Astrocyte (in vitro differentiated cells and primary cell): ENCODE measurements around the gene STIM1. TPM values are rescaled to one million over a fixed set of nuclear protein-coding genes. Genes with fewer than 3 reads are reported as not detected.

ENCODE experiments used
- DNase-seq: peaks from one replicate; pipeline ENCODE4 v3.0.0-alpha.2; 2010; ENCODE audit warnings: low read depth
- FAIRE-seq: peaks from 2 replicates; lab custom pipeline; 2011; peaks lifted over from hg19 to GRCh38; lab: Jason Lieb, UNC
- H2AFZ ChIP-seq: 2 replicates; pipeline ENCODE4 v1.6.0; 2012; ENCODE audit warnings: low read depth, low read length, inconsistent platforms
- H3K27ac ChIP-seq: 2 replicates; pipeline ENCODE4 v1.5.1; 2011; ENCODE audit warnings: low read depth, low read length, inconsistent platforms
- H3K27me3 ChIP-seq: 2 replicates; pipeline ENCODE4 v1.6.0; 2011; ENCODE audit warnings: low read length, inconsistent platforms; ENCODE audit not compliant: insufficient read depth
- H3K36me3 ChIP-seq: 2 replicates; pipeline ENCODE4 v1.5.1; 2011; ENCODE audit warnings: low read length, inconsistent platforms; ENCODE audit not compliant: insufficient read depth
- H3K4me1 ChIP-seq: 2 replicates; pipeline ENCODE4 v1.5.1; 2011; ENCODE audit warnings: low read length, inconsistent platforms; ENCODE audit not compliant: insufficient read depth
- H3K4me2 ChIP-seq: 2 replicates; pipeline ENCODE4 v1.6.0; 2012; ENCODE audit warnings: low read length, inconsistent platforms
- H3K4me3 ChIP-seq: 2 replicates; pipeline ENCODE4 v1.5.1; 2011; ENCODE audit warnings: low read depth, mild to moderate bottlenecking, low read length, inconsistent platforms; ENCODE audit not compliant: insufficient read depth
- H3K79me2 ChIP-seq: 2 replicates; pipeline ENCODE4 v1.6.0; 2012; ENCODE audit warnings: mild to moderate bottlenecking, low read length, inconsistent platforms; ENCODE audit not compliant: insufficient read depth
- H3K9ac ChIP-seq: 2 replicates; pipeline ENCODE4 v1.6.0; 2012; ENCODE audit warnings: mild to moderate bottlenecking, low read length, inconsistent platforms
- H3K9me3 ChIP-seq: 2 replicates; pipeline ENCODE4 v1.5.1; 2012; ENCODE audit warnings: low read depth, mild to moderate bottlenecking, low read length, inconsistent platforms; ENCODE audit not compliant: insufficient read depth
- H4K20me1 ChIP-seq: 2 replicates; pipeline ENCODE4 v1.6.0; 2012; ENCODE audit warnings: low read length, inconsistent platforms; ENCODE audit not compliant: insufficient read depth
- H3K27ac Mint-ChIP-seq: one replicate; pipeline ENCODE4 v1.8.0; 2021; ENCODE audit warnings: mild to moderate bottlenecking, mixed read lengths; ENCODE audit not compliant: unreplicated experiment
- H3K27me3 Mint-ChIP-seq: one replicate; pipeline ENCODE4 v1.8.0; 2021; ENCODE audit warnings: low read depth, mixed read lengths; ENCODE audit not compliant: unreplicated experiment
- H3K36me3 Mint-ChIP-seq: one replicate; pipeline ENCODE4 v1.8.0; 2021; ENCODE audit warnings: low read depth, mixed read lengths; ENCODE audit not compliant: unreplicated experiment
- H3K4me1 Mint-ChIP-seq: one replicate; pipeline ENCODE4 v1.8.0; 2021; ENCODE audit warnings: low read depth, mixed read lengths; ENCODE audit not compliant: unreplicated experiment
- H3K4me3 Mint-ChIP-seq: one replicate; pipeline ENCODE4 v1.8.0; 2021; ENCODE audit warnings: mild to moderate bottlenecking, moderate library complexity, mixed read lengths; ENCODE audit not compliant: unreplicated experiment
- H3K9me3 Mint-ChIP-seq: one replicate; pipeline ENCODE4 v1.8.0; 2021; ENCODE audit warnings: mild to moderate bottlenecking, mixed read lengths; ENCODE audit not compliant: unreplicated experiment
- EZH2 ChIP-seq: IDR thresholded peaks from 2 replicates; pipeline ENCODE4 v1.6.1; 2012; ENCODE audit warnings: mild to moderate bottlenecking, low read length, inconsistent platforms; ENCODE audit not compliant: insufficient read depth
- total RNA-seq: library from RNA; stranded (reverse); gene quantifications from 2 replicates; pipeline ENCODE4 v1.2.1, GENCODE V29; 2021
- TF ChIP-seq, protein P1 (sequence below): IDR thresholded peaks from 2 replicates; pipeline ENCODE4 v1.5.1; 2011; ENCODE audit warnings: low read depth, mild to moderate bottlenecking, inconsistent platforms, low read length, moderate library complexity; ENCODE audit not compliant: insufficient read depth

The STIM1 gene
- total RNA-seq, 1 donor from 2014 or later: 42.9 TPM

DNA sequence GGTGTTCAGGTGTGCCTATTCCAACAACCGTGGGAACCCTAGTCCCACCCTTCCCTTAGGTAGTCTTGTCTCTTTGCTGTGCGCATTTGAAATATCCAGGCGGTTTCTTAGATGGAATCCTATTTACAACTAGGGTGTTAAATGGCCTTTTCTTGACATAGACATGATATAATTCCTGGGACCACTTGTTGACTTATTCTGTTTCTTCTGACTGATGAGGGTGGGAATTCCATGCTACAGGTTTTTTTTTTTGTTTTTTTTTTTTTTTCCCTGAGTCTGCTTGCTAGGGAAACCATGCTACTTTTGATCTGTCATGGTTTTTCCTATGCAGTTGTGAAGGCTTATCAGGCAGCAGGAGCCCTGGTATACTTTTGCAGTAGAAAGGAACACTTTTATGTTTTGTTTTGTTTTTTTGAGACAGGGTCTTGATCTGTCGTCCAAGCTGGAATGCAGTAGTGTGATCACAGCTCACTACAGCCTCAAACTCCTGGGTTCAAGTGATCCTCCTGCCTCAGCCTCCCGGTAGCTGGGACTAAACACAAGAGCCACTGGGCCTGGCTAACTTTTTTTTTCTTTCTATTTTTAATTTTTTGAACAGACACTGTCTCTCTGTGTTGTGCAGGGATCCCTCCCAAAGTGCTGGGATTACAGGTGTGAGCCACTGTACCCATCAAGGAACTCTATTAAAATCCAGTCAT, 1.5 kb downstream of the STIM1 start:
- H3K36me3 ChIP-seq: no peaks in the 10 kb centered on the region
- peaks cover 17% of the 10 kb centered on the region for H4K20me1 ChIP-seq
- peak overlapping the region; percentile 95 for H3K4me2 ChIP-seq
- no peak overlapping the region for H3K9ac ChIP-seq
- no peak overlapping the region for H2AFZ ChIP-seq
- TF ChIP-seq, protein P1, sequence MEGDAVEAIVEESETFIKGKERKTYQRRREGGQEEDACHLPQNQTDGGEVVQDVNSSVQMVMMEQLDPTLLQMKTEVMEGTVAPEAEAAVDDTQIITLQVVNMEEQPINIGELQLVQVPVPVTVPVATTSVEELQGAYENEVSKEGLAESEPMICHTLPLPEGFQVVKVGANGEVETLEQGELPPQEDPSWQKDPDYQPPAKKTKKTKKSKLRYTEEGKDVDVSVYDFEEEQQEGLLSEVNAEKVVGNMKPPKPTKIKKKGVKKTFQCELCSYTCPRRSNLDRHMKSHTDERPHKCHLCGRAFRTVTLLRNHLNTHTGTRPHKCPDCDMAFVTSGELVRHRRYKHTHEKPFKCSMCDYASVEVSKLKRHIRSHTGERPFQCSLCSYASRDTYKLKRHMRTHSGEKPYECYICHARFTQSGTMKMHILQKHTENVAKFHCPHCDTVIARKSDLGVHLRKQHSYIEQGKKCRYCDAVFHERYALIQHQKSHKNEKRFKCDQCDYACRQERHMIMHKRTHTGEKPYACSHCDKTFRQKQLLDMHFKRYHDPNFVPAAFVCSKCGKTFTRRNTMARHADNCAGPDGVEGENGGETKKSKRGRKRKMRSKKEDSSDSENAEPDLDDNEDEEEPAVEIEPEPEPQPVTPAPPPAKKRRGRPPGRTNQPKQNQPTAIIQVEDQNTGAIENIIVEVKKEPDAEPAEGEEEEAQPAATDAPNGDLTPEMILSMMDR: no peak
- no peak for TF ChIP-seq EZH2
- peaks cover 13% of the 10 kb centered on the region for H3K4me1 ChIP-seq
- H3K79me2 ChIP-seq: peaks cover 37% of the 10 kb centered on the region
- no peaks in the 10 kb centered on the region for H3K27me3 ChIP-seq
- no peak for FAIRE-seq
- no peaks in the 10 kb centered on the region for H3K9me3 Mint-ChIP-seq
- H3K27ac ChIP-seq: no peak overlapping the region
- no peak overlapping the region for H3K4me3 ChIP-seq
- DNase-seq: no peak
- H3K9me3 ChIP-seq: no peaks in the 10 kb centered on the region
- peaks cover 39% of the 10 kb centered on the region for H3K4me1 Mint-ChIP-seq
- peaks cover under 1% of the 10 kb centered on the region for H3K36me3 Mint-ChIP-seq
- no peak overlapping the region for H3K27ac Mint-ChIP-seq
- no peaks in the 10 kb centered on the region for H3K27me3 Mint-ChIP-seq
- peak overlapping the region; percentile 91 for H3K4me3 Mint-ChIP-seq

DNA sequence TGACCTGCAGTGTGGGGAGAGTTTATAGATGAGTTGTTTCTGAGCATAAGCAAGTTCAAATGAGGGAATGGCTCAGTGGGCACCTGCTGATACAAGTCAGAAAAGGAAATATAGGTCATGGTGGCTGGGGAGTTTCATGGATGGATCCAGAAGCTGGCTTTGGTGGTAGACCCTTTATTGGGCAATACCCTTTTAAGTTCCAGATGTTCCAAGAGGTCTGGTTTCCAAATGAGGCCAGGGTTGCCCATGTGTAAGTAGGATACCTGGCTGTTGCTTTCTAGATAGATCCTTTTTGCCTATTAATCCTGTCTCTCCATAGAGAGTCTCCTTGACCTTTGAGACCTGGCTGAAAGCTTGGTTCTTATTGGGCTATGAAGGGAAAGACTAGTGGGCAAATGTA, 2.2 kb downstream of the STIM1 start:
- Mint-ChIP-seq H3K4me1 (peaks cover 42% of the 10 kb centered on the region), H3K36me3 (peaks cover 2% of the 10 kb centered on the region), H3K27me3 (no peaks in the 10 kb centered on the region), H3K4me3 (peak overlapping the region; percentile 91), H3K9me3 (no peaks in the 10 kb centered on the region), H3K27ac (no peak overlapping the region)
- Histone ChIP-seq H3K9ac (no peak overlapping the region), H4K20me1 (peaks cover 17% of the 10 kb centered on the region), H3K27me3 (no peaks in the 10 kb centered on the region), H3K36me3 (no peaks in the 10 kb centered on the region), H3K4me1 (peaks cover 13% of the 10 kb centered on the region), H3K4me2 (no peak overlapping the region), H2AFZ (no peak overlapping the region), H3K27ac (no peak overlapping the region), H3K9me3 (no peaks in the 10 kb centered on the region), H3K79me2 (peaks cover 42% of the 10 kb centered on the region), H3K4me3 (no peak overlapping the region)
- FAIRE-seq: no peak
- no peak for DNase-seq
- TF ChIP-seq, protein P1: no peak
- no peak for TF ChIP-seq EZH2

DNA sequence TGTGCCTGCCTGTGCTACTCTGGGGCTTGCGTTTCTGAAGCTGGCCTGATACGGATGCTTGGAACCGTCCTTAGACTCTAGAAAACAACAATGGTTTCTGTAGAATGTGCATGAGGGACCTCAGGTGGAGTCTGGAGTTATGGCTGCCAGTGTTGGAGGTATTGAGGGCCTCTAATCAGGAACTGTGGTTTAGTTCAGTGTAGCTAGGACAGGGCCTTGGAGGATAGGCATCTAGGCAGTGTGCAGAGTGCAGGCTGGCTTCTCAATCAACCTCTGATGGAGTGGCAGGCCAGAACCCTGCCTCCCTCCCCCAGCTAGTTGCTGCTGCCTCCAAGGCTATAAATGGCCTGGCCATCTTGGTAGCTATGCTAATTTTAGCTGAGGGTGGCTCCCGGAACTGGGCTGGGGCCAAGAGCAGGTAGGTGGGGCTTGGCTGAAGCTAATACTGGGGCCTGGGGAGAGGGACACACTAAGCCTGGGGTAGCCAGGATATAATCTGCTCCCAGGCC, 4.0 kb downstream of the STIM1 start:
- H2AFZ ChIP-seq: no peak overlapping the region
- no peaks in the 10 kb centered on the region for H3K9me3 ChIP-seq
- peaks cover 17% of the 10 kb centered on the region for H4K20me1 ChIP-seq
- DNase-seq: no peak
- H3K4me3 ChIP-seq: no peak overlapping the region
- H3K27me3 ChIP-seq: no peaks in the 10 kb centered on the region
- Mint-ChIP-seq H3K4me3 (no peak overlapping the region), H3K27me3 (no peaks in the 10 kb centered on the region), H3K27ac (peak overlapping the region; percentile 69), H3K4me1 (peaks cover 40% of the 10 kb centered on the region), H3K36me3 (peaks cover 2% of the 10 kb centered on the region), H3K9me3 (no peaks in the 10 kb centered on the region)
- peaks cover 12% of the 10 kb centered on the region for H3K4me1 ChIP-seq
- TF ChIP-seq EZH2: no peak
- TF ChIP-seq, protein P1: no peak
- H3K4me2 ChIP-seq: no peak overlapping the region
- FAIRE-seq: no peak
- no peaks in the 10 kb centered on the region for H3K36me3 ChIP-seq
- H3K9ac ChIP-seq: no peak overlapping the region
- peaks cover 52% of the 10 kb centered on the region for H3K79me2 ChIP-seq
- H3K27ac ChIP-seq: no peak overlapping the region
